ENCODE data around the gene NPAS2. TPM values are rescaled to one million over a fixed set of nuclear protein-coding genes. Genes with fewer than 3 reads are reported as not detected.

Gene NPAS2
- polyA plus RNA-seq, 1 donor (not counting 4 experiments of a cell fraction or from before 2014, with no cell fraction given): 17.7 TPM

DNA sequence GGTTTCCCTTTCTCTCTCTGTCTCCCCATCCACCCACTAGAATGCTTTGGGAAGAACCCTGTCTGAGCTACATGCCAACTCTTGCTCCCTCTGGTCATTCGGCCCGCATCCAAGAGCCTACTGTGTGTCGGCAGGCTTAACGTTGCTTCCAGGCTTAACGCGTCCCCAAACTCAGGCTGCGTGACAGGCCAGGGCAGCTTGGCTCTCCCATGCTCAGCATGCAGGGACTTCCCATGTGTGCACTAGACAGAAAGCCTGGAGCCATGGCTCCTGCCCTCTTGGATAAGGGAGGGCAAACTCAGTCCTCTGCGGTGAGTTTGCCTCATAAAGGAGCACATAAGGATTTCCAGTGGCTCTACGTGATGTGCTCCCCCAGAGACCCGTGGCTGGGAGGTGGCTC lies 225.4 kb downstream of the NPAS2 start:
- TF ChIP-seq EZH2 (IDR thresholded peaks at IDR 0.05; ENCODE audit: low read length): no peak
- TF ChIP-seq, protein P1, sequence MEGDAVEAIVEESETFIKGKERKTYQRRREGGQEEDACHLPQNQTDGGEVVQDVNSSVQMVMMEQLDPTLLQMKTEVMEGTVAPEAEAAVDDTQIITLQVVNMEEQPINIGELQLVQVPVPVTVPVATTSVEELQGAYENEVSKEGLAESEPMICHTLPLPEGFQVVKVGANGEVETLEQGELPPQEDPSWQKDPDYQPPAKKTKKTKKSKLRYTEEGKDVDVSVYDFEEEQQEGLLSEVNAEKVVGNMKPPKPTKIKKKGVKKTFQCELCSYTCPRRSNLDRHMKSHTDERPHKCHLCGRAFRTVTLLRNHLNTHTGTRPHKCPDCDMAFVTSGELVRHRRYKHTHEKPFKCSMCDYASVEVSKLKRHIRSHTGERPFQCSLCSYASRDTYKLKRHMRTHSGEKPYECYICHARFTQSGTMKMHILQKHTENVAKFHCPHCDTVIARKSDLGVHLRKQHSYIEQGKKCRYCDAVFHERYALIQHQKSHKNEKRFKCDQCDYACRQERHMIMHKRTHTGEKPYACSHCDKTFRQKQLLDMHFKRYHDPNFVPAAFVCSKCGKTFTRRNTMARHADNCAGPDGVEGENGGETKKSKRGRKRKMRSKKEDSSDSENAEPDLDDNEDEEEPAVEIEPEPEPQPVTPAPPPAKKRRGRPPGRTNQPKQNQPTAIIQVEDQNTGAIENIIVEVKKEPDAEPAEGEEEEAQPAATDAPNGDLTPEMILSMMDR (optimal IDR thresholded peaks at IDR 0.05 in 1 of 3, IDR thresholded peaks at IDR 0.05 in 1 of 3, conservative IDR thresholded peaks at IDR 0.05 in 1 of 3; ENCODE audit: extremely low read depth in 1 of 3, insufficient read depth in 2 of 3, low read length in 3 of 3): no peak
- DNase-seq (ENCODE audit: low read depth, low spot score) (no peak), FAIRE-seq (no peak)
- no peak overlapping the region for H3K27ac ChIP-seq (ENCODE audit: control insufficient read depth, insufficient read depth, low read length)
- H3K9me1 ChIP-seq (ENCODE audit: control insufficient read depth, extremely low read depth, insufficient read depth, low read length): no peaks in the 10 kb centered on the region
- peaks cover 17% of the 10 kb centered on the region for H3K4me1 ChIP-seq (ENCODE audit: control insufficient read depth, extremely low read depth, insufficient read depth, low read length)
- H2AFZ ChIP-seq (ENCODE audit: control insufficient read depth, low read length): no peak overlapping the region
- dilution Hi-C loops (cut with MboI; ENCODE audit: extremely low pct_ligation_motif_present, low sequenced_read_pairs): loop anchor here (25.0 kb wide), 1 partner anchor 167 kb away; no protein-coding TSS in a partner anchor
- H3K36me3 ChIP-seq (ENCODE audit: control insufficient read depth in 2 of 2, extremely low read depth in 1 of 2, insufficient read depth in 2 of 2, low read length in 2 of 2): no peaks in the 10 kb centered on the region
- H3K9me3 ChIP-seq (ENCODE audit: control insufficient read depth, low read depth, low read length): no peaks in the 10 kb centered on the region
- H3K27me3 ChIP-seq (ENCODE audit: control insufficient read depth, extremely low read depth, insufficient read depth, low read length): no peaks in the 10 kb centered on the region
- no peak overlapping the region for H3K9ac ChIP-seq (ENCODE audit: control insufficient read depth, extremely low read depth, insufficient read depth, low read length)
- H4K20me1 ChIP-seq (ENCODE audit: control insufficient read depth, extremely low read depth, insufficient read depth, low read length): no peaks in the 10 kb centered on the region
- no peaks in the 10 kb centered on the region for H3K79me2 ChIP-seq (ENCODE audit: control insufficient read depth, insufficient read depth, low read length)
- no peak overlapping the region for H3K4me3 ChIP-seq (ENCODE audit: control insufficient read depth in 2 of 3, extremely low read depth in 1 of 3, insufficient read depth in 2 of 3, low read depth in 1 of 3, low read length in 3 of 3)
- no peak overlapping the region for H3K4me2 ChIP-seq (ENCODE audit: control insufficient read depth, extremely low read depth, insufficient read depth, low read depth, low read length)

Other genes starting within 250 kb of the NPAS2 start
- 2,355 to 2,795 TPM (median 2,633 TPM) in 3 replicates for gene RPL31, start 182.2 kb downstream of the NPAS2 start, polyA plus RNA-seq

Data from keratinocyte (primary cell).